Upper lobe of right lung (tissue), 1 donor: Measurements from ENCODE around the gene VAV3. TPM values are rescaled to one million over a fixed set of nuclear protein-coding genes. Genes with fewer than 3 reads are reported as not detected.

Source experiments
- ATAC-seq: fragments of 200-7000 bp; cut with Tn5 transposase; one replicate; pipeline ENCODE4 v1.9.1; 2020; ENCODE audit warnings: mild to moderate bottlenecking, moderate library complexity
- DNase-seq: peaks from one replicate; pipeline ENCODE4 v3.0.0-alpha.2; 2020
- H3K27ac ChIP-seq: fragments of 200-600 bp; one replicate; pipeline ENCODE4 v1.8.0; 2022
- H3K27me3 ChIP-seq: fragments of 200-600 bp; one replicate; pipeline ENCODE4 v1.8.0; 2022; ENCODE audit warnings: mild to moderate bottlenecking
- H3K36me3 ChIP-seq: fragments of 200-600 bp; one replicate; pipeline ENCODE4 v1.8.0; 2022
- H3K4me1 ChIP-seq: fragments of 200-600 bp; one replicate; pipeline ENCODE4 v1.8.0; 2022
- H3K4me3 ChIP-seq: fragments of 200-600 bp; one replicate; pipeline ENCODE4 v1.8.0; 2022; ENCODE audit warnings: mild to moderate bottlenecking
- H3K9me3 ChIP-seq: fragments of 200-600 bp; one replicate; pipeline ENCODE4 v1.8.0; 2022
- CTCF ChIP-seq: fragments of 200-600 bp; IDR thresholded peaks from one replicate; pipeline ENCODE4 v1.8.0; 2022; ENCODE audit warnings: antibody characterized with exemption
- intact Hi-C: fragments of 100-400 bp; cut with DNase I; formaldehyde crosslinking; loops from one replicate; pipeline ENCODE4 v1.11.0; 2022
- total RNA-seq: library from RNA; stranded (reverse); fragmentation: NEBNext Ultra II Directional; extraction: Animal tissue kit (Norgen Biotek cat#: 25700); gene quantifications from one replicate; pipeline ENCODE4 v1.2.1, GENCODE V29; 2021
- donor health status: DM: no; HTN: yes; CAD: no; lungs with severe emphysema.

Gene VAV3
- total RNA-seq, 1 donor from 2014 or later = 8.5 TPM

GRCh38 chr1:107972391-107973180, 7.6 kb upstream of the VAV3 start:
- Histone ChIP-seq H3K9me3 (no peaks in the 10 kb centered on the region), H3K27ac (no peak overlapping the region), H3K4me1 (no peaks in the 10 kb centered on the region), H3K27me3 (no peaks in the 10 kb centered on the region), H3K4me3 (no peak overlapping the region), H3K36me3 (no peaks in the 10 kb centered on the region)
- DNase-seq (no peak), ATAC-seq (no peak)
- no peak for TF ChIP-seq CTCF
- intact Hi-C loops = no loop called here

- intact Hi-C loops = no loop called here
- TF ChIP-seq CTCF = no peak
Observed at GRCh38 chr1:107966550-107966949, 1.6 kb upstream of the VAV3 start.

DNA sequence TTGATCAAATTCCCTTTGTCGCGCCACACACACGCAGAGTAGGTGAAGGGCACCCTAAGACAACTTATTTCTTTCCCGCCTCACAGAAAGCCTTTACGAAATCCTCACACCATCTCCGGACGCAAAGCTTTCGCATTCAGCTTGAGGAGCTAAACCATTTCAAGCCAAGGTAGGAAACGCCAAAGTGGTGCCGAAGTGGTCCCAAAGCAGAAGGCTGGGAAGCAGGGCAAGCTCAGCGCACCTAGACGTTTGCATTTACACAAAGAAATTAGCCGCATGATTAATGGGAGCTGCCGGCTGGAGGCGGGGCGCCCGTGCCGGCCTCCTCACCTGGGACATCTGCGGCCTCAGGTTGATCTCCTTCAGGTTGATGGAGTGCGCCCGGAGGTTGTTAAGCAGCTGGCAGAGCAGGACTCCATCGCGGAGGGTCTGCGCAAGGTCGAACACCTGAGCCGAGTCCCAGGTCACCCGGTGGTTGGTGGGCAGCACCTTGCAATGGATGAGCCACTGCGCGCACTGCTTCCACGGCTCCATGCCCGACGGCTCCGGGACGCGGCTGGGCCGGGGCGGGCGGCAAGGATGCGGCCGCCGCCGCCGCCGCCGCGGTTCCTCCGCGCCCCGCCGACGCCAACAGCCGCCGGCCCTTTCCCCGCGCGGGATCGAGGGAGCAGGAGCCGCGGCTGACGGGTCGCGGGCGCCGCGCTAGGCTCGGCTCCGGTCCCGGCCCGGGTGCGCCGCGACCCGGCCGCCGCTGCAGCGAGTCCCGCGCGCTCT, 457 bp downstream of the VAV3 start:
- Histone ChIP-seq H3K4me3 (peak overlapping the region; percentile 59), H3K9me3 (no peaks in the 10 kb centered on the region), H3K27me3 (no peaks in the 10 kb centered on the region), H3K27ac (peak overlapping the region; percentile 79), H3K4me1 (peaks cover 16% of the 10 kb centered on the region), H3K36me3 (no peaks in the 10 kb centered on the region)
- ATAC-seq (peak; percentile 23), DNase-seq (peak; percentile 67)
- intact Hi-C loops = no loop called here
- no peak for TF ChIP-seq CTCF

More at GRCh38 chr1:107966550-107966949, 1.6 kb upstream of the VAV3 start:
- DNase-seq (no peak), ATAC-seq (no peak)
- no peak overlapping the region for H3K4me3 ChIP-seq
- H3K4me1 ChIP-seq = peaks cover 16% of the 10 kb centered on the region
- H3K27me3 ChIP-seq = no peaks in the 10 kb centered on the region
- H3K9me3 ChIP-seq = no peaks in the 10 kb centered on the region
- H3K27ac ChIP-seq = no peak overlapping the region
- no peaks in the 10 kb centered on the region for H3K36me3 ChIP-seq

DNA sequence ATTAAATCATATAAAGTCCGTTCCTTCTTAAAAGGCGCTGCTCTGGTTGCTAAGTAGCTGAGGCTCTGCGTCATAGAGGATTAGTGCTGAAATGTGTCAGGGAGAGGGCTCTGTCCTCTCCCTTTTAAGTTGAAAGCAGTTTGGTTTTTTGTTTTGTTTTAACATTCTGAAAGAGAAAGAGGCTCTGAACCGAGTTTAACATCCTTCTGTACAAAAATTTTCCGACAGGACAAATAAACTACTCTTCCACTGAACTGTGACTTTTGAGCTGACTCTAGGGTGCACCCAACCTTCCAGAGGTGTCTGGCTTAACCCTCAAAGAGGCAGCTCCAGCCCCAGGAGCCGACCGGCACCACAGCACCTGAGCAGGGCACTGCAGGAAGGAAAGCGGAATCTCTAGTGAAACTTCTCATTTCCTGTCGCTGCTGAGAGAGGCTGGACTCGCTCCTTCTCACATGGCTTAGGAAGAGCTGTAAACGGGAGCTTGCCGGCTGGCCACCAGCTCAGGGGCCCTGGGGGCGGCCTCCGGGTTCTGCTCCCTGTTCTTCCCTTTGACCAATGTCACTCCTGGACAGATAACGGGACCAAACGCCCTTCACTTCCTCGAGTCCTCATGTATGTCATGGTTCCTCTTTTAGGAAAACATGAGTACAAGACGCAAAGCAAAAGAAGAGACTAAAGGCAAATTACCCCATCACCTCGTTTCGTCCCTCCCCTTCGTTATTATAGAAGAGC, 1.2 kb downstream of the VAV3 start:
- Histone ChIP-seq H3K27me3 (no peaks in the 10 kb centered on the region), H3K4me1 (peaks cover 16% of the 10 kb centered on the region), H3K36me3 (no peaks in the 10 kb centered on the region), H3K4me3 (peak overlapping the region; percentile 59), H3K27ac (peak overlapping the region; percentile 79), H3K9me3 (no peaks in the 10 kb centered on the region)
- DNase-seq (peak; percentile 64), ATAC-seq (peak; percentile 63)
- intact Hi-C loops = no loop called here
- no peak for TF ChIP-seq CTCF

DNA sequence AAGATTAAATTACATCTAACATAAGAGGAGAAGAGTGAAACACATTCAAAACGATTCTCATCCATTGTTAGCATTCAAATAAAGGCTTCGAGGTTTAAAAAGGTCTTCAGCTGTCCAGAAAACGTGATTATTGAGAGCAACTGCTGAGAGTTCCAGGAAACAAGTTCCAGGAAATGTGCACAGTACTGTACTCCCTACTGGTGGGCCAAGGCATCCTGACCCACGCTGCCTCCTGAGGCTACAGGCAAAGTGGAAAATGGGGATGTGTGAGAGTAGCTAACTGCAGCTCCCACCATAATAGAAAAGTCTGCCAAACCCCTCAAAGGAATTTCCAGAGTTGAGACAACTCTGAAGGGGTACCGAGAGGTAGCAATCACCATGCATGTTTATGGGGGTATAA, 2.0 kb downstream of the VAV3 start:
- Histone ChIP-seq H3K4me1 (peaks cover 16% of the 10 kb centered on the region), H3K4me3 (peak overlapping the region; percentile 59), H3K27me3 (no peaks in the 10 kb centered on the region), H3K36me3 (no peaks in the 10 kb centered on the region), H3K27ac (peak overlapping the region; percentile 79), H3K9me3 (no peaks in the 10 kb centered on the region)
- ATAC-seq (no peak), DNase-seq (no peak)
- intact Hi-C loops = no loop called here
- TF ChIP-seq CTCF = no peak
